ENCODE results near the gene SLC5A11. TPM values are rescaled to one million over a fixed set of nuclear protein-coding genes. Genes with fewer than 3 reads are reported as not detected.

SLC5A11 gene
- total RNA-seq, 1 experiment from 2014 or later, result 0.50 TPM

DNA sequence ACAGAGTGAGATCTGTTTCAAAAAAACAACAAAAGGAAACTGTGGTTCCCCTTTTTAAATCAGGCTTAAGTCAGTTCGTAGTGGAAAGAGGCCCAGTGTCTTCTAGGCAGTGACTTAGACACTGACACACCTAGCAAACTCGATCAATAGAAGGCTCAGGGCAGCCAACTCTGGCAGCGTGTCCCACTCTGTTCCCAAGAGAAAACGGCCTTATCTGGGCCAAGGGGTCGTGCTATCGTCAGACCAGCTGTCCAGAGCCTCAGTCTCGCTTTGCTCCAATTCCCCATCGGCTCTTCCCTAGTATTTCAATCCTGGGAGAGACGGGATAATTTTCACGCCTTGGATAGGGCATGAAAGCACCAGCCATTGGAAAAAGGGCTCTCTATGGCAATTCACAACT lies 72.9 kb downstream of the SLC5A11 start:
- no peak for DNase-seq (ENCODE audit: low spot score)

DNA sequence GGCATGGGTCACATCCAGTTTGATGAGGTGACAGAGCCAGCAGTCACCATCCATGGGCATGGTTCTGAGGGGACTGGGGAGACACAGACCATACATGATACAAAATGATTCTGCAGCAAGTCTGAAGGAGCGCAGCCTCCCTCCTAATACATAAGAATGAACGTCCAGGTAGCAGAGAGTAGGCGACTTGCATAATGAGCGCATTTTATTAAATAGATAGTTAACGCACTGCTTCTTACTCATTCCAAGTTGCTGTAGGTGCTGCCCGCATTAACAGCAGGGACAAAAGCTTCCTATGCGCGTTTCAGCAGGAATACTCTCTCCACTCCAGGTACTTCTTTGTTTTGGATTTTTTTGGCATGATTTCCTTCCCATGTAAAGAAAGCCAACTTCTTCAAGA lies 73.8 kb downstream of the SLC5A11 start:
- no peak for DNase-seq (ENCODE audit: low spot score)

GRCh38 chr16:24920568-24920967 lies 74.8 kb downstream of the SLC5A11 start:
- DNase-seq (ENCODE audit: low spot score), result no peak

- DNase-seq (ENCODE audit: low spot score), result no peak
Observed at GRCh38 chr16:24921229-24921628, 75.5 kb downstream of the SLC5A11 start.

GRCh38 chr16:24925163-24925562 lies 79.4 kb downstream of the SLC5A11 start:
- no peak for DNase-seq (ENCODE audit: low spot score)

DNA sequence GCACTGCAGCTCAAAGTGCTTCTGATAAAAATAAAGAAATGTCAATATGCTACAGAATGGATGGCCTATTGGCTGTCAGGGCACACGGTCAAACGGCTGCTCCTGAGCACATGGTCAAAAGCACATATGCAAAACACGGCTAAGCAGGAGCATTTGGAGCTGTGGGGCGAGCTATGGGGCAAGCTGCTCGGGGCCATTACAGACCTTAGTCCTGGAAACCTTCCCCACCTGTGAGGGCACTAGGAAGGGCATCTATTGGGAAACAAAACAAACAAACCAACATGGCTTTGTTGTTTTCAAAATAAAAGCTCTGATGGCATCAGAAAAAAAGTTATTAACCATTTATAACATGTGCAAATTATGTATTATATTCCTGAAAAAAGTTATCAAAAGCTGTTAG lies 83.6 kb downstream of the SLC5A11 start:
- no peak for DNase-seq (ENCODE audit: low spot score)

DNA sequence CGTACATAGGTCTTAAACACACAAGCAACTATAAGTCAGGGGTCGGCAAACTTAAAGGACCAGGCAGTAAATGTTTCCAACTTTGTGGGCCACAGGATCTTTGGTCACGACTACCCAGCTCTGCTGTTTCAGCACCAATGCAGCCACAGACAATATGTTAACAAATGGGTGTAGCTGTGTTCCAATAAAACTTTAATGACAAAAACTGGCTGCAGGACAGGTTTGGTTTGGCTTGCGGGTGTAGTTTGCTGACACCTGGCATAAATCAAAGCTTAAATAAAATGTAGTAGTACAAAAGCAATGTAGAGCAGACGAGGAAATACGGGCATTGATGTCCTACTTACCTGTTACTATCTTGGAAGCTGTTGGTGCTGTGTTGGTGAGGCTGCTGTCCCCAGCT lies 84.7 kb downstream of the SLC5A11 start:
- no peak for DNase-seq (ENCODE audit: low spot score)

DNA sequence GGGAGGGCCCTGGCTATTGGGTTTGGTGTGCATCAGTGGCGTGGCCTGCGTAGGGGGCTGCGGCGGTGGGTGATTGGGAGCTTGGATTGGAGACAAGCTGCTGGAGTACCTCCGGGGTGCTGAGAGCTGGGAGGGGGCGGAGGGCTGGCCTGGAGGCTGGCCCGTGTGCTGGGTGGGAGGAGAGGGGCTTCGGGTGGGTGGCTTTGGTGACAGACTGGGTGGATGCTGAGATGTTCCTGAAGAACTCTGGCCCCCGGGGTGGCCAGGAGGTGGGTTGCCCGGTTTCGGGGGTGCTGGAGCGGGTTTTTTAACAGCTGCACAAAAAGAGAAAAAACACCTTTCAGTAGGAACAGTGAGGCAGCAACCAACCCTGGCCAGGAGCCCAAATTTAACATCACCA lies 85.3 kb downstream of the SLC5A11 start:
- DNase-seq (ENCODE audit: low spot score), result no peak

DNA sequence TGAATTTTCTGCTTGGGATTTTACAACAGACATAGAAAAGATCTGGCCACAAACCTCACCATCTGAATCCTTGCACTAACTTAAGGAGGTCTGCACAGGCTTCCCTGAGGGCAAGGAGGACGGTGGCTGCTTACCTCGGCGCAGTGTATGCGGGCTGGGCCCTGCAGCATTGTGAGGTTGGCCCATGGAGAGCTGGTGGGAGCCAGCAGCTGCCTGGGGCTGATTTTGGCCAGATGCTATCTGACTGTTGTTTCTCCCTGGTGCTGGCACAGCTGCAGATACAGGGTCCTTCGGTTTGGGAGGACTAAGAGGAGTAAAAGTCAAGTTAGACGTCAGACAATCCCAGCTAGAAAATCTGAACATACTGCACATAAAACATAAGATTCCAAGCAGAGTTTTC lies 89.6 kb downstream of the SLC5A11 start:
- no peak for DNase-seq (ENCODE audit: low spot score)

DNA sequence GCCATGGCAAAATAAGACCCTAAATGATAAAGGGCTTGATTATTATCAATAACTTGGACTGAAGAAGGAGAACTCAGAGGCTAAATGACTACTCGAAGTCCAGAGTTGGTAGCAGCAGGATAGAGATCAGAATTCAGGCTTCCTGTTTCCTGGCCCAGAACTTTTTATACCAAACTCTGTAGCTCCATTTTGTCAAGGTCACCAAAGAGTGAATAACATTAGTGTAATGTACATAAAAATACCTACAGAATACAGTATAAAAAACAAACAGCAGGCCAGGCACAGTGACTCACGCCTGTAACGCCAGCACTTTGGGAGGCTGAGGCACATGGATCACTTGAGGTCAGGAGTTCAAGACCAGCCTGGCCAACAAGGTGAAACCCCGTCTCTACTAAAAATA lies 90.4 kb downstream of the SLC5A11 start:
- DNase-seq (ENCODE audit: low spot score), result no peak

DNA sequence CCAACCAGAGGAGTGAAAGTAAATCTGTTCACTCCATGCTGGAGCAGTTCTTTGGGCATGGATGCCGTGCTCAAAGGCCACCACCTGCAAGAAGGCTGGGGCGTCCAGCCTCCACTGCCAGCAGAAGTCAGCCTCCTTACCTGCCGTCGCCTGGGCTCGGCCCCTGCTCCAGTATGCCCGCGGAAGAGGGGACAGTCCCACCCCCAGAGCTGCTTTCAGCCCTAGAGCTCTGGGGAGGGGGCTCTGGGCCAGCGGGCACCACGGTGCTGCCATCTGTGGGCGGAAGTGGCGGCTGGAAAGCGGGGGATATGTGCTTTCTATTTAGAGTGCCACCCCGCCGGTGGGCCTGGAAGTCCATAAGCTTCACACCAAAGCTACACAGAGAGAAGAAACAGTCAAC lies 93.5 kb downstream of the SLC5A11 start:
- DNase-seq (ENCODE audit: low spot score), result no peak

DNA sequence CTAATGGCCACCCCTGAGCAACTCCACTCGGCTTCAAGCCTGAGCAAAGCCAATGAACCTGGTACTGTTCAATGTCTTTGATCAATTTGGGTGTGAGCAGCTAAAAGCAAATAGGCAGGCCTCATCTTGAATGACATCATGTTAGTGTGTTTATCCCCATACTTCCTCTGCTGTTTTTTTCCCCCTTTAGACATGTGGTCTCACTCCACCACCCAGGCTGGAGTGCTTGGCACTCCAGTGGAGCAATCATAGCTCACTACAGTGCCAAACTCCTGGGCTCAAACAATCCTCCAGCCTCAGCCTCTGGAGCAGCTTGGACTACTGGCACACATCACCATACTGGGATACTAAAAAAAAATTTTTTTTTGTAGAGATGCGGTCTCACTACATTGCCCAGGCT lies 94.0 kb downstream of the SLC5A11 start:
- DNase-seq (ENCODE audit: low spot score), result no peak

GRCh38 chr16:24943471-24943870 lies 97.7 kb downstream of the SLC5A11 start:
- no peak for DNase-seq (ENCODE audit: low spot score)

- DNase-seq (ENCODE audit: low spot score), result no peak
Observed at GRCh38 chr16:24944206-24944605, 98.4 kb downstream of the SLC5A11 start.

- no peak for DNase-seq (ENCODE audit: low spot score)
Observed at GRCh38 chr16:24946155-24946554, 100.4 kb downstream of the SLC5A11 start.

DNA sequence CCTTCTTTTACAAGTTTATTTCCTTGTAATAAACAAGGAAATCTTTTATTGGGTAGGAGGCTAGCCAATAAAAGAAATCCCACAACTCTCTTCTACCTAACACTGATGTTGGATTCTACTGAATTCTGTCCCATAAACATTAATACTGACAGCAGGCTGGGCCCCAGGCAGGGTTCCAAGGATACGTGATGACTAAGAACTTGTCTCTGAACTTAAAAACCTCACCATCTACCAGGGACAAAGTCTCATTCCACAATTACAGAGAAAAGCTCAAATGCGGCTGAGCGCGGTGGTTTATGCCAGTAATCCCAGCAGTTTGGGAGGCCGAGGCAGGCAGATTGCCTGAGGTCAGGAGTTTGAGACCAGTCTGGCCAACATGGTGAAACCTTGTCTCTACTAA lies 104.5 kb downstream of the SLC5A11 start:
- no peak for DNase-seq (ENCODE audit: low spot score)

- no peak for DNase-seq (ENCODE audit: low spot score)
Observed at GRCh38 chr16:24953306-24953705, 107.5 kb downstream of the SLC5A11 start.

DNA sequence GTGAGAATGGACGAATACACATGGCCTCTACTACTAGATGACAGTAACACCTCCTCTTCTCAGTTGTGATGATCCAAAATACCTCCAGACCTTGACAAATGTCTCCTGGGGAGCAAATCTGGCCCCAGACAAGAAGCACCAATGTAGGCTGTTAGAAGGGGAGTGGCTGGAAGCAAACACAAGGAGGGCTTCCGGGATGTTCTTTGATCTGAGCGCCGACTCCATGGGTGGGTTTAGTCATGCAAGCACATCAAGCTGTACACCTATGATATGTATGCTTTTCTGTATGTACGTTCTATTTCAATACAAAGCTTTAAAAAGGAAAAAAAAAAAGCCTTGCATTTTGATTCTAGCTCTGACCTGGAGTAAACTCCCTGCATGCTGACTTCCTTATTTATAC lies 108.0 kb downstream of the SLC5A11 start:
- DNase-seq (ENCODE audit: low spot score), result no peak

- DNase-seq (ENCODE audit: low spot score), result no peak
Observed at GRCh38 chr16:24954137-24954536, 108.4 kb downstream of the SLC5A11 start.

DNA sequence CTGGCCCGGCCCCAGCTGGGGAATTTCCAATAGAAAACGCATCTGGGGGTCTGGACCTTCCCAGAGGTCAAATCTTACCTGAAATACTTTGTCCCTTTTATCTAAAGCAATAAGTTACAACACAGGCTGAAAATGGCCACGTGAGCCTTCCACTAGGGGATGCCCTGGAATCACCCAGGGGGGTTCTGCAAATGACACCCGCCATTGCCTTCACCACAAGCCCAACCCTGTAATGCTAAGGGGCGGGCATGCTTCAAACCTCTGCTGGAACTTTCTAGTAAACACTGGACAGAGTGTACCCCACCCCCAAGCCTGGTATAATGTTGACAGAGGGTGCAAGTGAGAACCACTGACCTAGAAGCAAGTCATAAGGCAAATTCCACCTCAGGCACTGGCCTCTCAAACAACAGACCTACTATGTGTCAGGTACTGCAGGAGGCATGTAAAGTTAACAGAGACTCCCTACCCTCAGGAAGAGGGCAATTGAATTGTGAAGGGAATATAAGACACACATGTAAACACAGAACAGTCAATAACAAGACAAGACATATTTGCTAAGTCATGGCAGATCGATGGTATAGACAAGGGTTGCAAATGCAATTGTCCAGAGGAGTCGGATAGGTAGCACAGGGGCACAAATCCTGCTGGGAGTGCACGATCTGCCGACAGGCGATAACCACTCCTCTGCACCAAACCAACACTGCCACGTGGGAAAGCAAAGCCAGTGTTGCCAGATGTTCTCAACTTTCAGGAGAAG lies 110.4 kb downstream of the SLC5A11 start:
- no peak for DNase-seq (ENCODE audit: low spot score)

DNA sequence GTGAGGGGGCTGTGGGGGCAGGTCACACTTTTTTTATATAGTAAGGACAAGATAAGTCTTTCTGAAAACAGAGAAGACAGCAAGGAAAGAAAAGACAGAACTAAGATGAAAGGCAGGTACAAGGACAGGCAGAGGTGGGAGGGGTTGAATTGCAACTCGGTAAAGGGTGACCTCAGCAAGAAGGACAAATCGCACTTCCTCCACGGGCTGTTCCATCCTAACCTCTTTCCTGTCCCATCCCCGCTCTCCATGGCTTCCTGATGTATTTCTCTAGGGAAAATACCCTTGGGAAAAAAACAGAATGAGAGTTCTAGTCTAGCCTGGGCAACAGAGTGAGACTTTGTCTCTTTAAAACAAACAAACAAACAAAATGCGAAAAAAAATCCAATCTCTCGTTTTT lies 112.1 kb downstream of the SLC5A11 start:
- no peak for DNase-seq (ENCODE audit: low spot score)
